ENCODE measurements around the gene P3H1. TPM values are rescaled to one million over a fixed set of nuclear protein-coding genes. Genes with fewer than 3 reads are reported as not detected.

Gene P3H1
- total RNA-seq, 4 donors from 2014 or later, result 20.4 to 44.1 (median 29.4) TPM

DNA sequence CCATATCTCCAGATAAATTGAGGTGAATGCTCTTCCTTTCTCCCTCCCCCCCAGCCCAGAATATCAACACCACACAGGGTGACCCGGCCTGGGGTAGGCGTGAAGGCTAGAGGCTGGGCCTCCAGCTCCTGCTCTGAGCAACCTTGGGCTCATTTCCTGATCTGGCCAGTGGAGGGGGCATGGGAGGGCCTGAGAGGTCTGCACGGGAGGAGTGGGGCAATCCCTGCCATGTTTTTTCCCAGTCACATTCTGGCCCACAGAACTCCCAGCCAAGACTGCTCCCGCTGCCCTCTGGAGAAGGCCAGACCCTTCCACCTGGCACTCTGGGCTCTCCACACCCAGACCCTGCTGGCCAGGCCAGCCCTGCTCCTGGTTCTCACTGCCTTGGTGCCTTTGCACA, 30.7 kb downstream of the P3H1 start:
- TF ChIP-seq CTCF (IDR thresholded peaks at IDR 0.05), result no peak
- no peak for ATAC-seq (ENCODE audit: low FRiP score)
- DNase-seq (ENCODE audit: low spot score), result no peak

DNA sequence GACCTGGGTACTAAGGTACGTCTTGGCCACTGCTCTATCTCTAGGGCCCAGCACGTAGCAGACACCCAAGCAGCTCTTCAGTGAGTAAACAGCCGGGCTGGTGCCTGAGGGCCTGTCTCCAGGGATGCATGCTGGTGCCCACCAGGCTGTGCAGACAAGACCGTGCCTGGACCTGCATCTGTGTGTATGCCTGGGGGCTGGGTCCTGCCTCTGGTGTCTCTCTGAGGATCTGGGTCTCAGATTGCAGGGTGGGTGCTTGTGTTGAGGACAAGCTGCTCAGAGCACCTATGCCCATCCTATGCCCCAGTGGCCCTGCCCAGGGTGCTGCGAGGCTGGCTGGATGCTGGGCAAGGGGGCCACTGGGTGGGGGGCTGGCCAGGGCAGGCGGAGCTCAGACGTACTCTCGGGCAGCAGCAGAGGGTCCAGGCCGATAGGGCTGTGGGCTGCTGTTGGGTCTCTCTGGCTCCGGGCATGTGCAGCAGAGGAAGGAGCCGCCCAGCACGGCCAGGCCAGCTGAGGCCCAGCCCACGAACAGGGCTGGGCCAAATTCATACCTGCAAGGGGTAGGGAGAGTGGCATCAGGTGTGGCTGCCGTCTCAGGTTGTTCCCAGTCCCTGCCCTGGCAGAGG, 31.2 kb downstream of the P3H1 start:
- no peak for TF ChIP-seq CTCF (IDR thresholded peaks at IDR 0.05)
- ATAC-seq (ENCODE audit: low FRiP score) (no peak), DNase-seq (ENCODE audit: low spot score) (no peak)

DNA sequence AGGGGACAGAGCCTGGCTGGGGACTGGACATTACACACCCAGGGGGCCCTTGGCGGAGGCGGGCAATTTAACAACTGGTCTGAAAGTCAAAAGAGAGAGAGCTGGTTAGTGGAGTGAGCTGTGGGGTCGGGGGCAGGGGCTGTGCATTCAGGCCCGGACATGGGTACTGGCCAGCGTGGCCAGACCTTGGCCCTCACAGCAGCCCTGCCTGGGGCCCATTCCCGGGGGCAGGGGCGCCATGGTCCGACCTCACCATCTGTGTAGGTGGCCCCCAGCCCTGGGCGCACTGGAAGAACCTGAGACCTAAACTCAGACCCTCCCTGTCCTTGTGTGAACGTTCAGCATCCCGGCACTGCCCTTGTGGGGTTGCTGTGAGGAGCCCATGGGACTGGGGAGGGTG, 31.8 kb downstream of the P3H1 start:
- ATAC-seq (ENCODE audit: low FRiP score) (no peak), DNase-seq (ENCODE audit: low spot score) (no peak)
- no peak for TF ChIP-seq CTCF (IDR thresholded peaks at IDR 0.05)

DNA sequence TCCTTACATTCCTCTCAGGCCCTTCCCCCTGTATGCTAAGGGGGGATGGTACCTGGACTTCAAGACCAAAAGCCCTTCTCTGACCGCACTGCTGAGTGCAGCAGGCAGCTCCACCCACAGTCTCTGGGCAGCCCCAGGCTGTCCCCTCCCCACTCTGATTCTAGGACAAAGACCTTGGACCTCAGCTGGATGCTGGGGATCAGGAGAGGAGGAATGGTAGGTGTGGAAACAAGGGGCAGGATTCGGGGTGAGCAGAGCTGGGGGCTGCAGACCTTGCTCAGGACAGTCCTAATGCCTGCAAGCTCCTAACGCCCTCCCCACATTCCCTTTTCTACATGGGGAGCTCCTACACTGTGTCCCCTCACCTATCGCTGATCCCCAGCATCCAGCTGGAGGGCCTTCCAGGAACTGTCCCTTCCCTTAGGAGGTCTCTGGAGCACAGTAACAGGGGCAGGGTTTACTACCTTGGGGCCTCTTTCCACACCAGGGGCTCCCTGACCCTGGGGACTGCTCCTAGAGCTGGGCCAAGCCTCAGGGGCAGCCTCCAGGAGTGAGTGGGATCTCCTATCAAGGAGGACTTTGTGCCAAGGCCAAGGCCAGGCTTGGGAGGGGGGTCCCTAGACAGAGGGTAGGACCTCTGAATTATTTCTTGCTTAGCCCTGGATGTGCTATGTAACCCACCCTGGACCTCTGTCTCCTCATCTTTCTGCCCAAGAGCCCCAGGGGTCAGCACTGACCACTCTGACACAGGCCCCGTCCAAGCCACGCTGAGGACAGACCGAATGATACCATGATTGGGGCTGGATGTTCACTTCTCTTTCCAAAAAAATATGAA, 32.4 kb downstream of the P3H1 start:
- ATAC-seq (ENCODE audit: low FRiP score) (no peak), DNase-seq (ENCODE audit: low spot score) (no peak)
- TF ChIP-seq CTCF (IDR thresholded peaks at IDR 0.05), result no peak

- TF ChIP-seq CTCF (IDR thresholded peaks at IDR 0.05), result no peak
- ATAC-seq (ENCODE audit: low FRiP score) (no peak), DNase-seq (ENCODE audit: low spot score) (no peak)
Measured at GRCh38 chr1:42733415-42734200, 33.2 kb downstream of the P3H1 start.

DNA sequence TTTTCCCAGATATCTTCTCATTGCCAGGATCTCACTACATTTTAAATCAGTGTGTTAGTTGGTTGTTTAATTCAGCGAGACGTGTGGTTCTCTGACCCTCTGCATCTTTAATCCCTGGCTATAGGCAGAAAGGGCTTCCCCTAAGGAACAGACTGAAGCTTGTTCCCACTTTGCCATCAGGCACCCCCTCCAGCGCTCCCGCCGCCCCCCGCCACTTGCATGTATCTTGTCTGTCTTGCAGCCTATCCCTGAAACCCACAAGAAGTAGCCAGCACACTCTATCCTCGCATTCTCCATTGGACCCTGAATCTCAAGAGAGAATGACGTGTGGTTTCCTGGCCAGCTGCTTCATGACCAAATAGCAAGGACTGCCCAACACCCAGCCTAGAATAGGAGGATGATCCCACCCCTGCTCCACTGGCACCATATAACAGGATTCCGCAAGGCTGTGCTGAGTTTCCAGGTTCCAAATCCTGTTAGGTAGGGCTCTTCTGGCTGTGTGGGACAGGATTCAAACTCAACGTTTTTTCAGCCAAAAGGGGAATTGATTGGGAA, 34.6 kb downstream of the P3H1 start:
- no peak for TF ChIP-seq CTCF (IDR thresholded peaks at IDR 0.05)
- DNase-seq (ENCODE audit: low spot score), result no peak
- ATAC-seq (ENCODE audit: low FRiP score), result no peak
